H1 (cell line): ENCODE measurements around the gene SEL1L.

Experiments used
- EZH2 ChIP-seq: fragments of 200-600 bp; sonication (generic); IDR thresholded peaks from 2 replicates; pipeline ENCODE4 v1.7.1; 2012; ENCODE audit warnings: low read depth, mild to moderate bottlenecking, moderate library complexity, low read length, inconsistent platforms; ENCODE audit not compliant: severe bottlenecking
- POLR2A ChIP-seq, 2 experiments: IDR thresholded peaks; 1 replicate in 1 of 2; 2 replicates in 1 of 2; pipeline ENCODE4 v1.6.1; 2011; ENCODE audit warnings: low read depth in 2 of 2, low read length in 2 of 2, mild to moderate bottlenecking in 2 of 2; ENCODE audit errors: control extremely low read depth in 1 of 2
- POLR2AphosphoS5 ChIP-seq: IDR thresholded peaks from 2 replicates; pipeline ENCODE4 v1.6.1; 2011; ENCODE audit warnings: low read depth, low read length
- RNF2 ChIP-seq: fragments of 200-900, 300-1000 bp; sonication (generic); IDR thresholded peaks from 2 replicates; pipeline ENCODE4 v1.7.1; 2016; ENCODE audit warnings: borderline replicate concordance, low read depth, mild to moderate bottlenecking, antibody characterized with exemption, low read length; ENCODE audit not compliant: poor library complexity, severe bottlenecking; ENCODE audit errors: missing control alignments
- SAP30 ChIP-seq: fragments of 300-600 bp; sonication (generic); IDR thresholded peaks from 2 replicates; pipeline ENCODE4 v1.7.1; 2012; ENCODE audit warnings: low read length, moderate library complexity, mild to moderate bottlenecking, inconsistent platforms; ENCODE audit not compliant: insufficient read depth, insufficient replicate concordance
- TBP ChIP-seq: IDR thresholded peaks from 2 replicates; pipeline ENCODE4 v1.6.1; 2011; ENCODE audit warnings: low read depth, low read length, improper control_type of control experiment
- YY1 ChIP-seq: IDR thresholded peaks from 2 replicates; pipeline ENCODE4 v1.6.1; 2011; ENCODE audit warnings: low read depth, mild to moderate bottlenecking, low read length
- TF ChIP-seq, protein P1 (sequence below), 3 experiments: IDR thresholded peaks; 1 replicate in 2 of 3; 2 replicates in 1 of 3; pipeline versions ENCODE4 v1.5.1 to v1.6.1; 2011; ENCODE audit warnings: low read length in 3 of 3, mild to moderate bottlenecking in 3 of 3, inconsistent platforms in 2 of 3, low read depth in 1 of 3, moderate library complexity in 1 of 3; ENCODE audit not compliant: insufficient read depth in 1 of 3; ENCODE audit errors: control extremely low read depth in 1 of 3
- TF ChIP-seq, protein P2 (sequence below): IDR thresholded peaks from 2 replicates; pipeline ENCODE4 v1.6.1; 2011; ENCODE audit warnings: low read depth, mild to moderate bottlenecking, low read length; ENCODE audit not compliant: insufficient read depth
- TF ChIP-seq, protein P3 (sequence below): IDR thresholded peaks from 2 replicates; pipeline ENCODE4 v1.6.1; 2012; ENCODE audit warnings: inconsistent platforms

DNA sequence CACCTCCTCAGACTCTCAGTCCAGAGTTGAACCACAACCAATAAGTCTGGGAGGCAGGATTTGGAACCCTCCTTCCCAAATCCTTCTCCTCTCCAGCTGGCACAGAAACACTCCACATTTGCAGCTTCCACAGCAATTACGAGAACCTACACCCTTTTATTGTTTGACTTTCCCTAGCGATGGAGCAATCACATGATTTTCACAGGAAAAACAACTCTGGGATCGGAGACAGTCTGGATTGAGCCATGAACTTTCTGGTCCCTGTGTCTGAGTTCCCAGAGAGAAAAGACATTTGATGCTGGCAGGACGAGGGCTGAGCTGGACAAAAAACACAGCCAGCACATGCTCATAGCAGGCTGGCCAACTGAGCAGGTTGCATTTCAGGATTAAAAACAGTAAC, 84.5 kb downstream of the SEL1L start:
- TF ChIP-seq RNF2 (no peak), TBP (no peak), POLR2A (IDR thresholded peaks at IDR 0.05; ENCODE audit: control extremely low read depth in 1 of 2, low read depth in 2 of 2, low read length in 2 of 2) (no peak), POLR2AphosphoS5 (no peak), YY1 (no peak), EZH2 (no peak), SAP30 (no peak)
- TF ChIP-seq, protein P1, sequence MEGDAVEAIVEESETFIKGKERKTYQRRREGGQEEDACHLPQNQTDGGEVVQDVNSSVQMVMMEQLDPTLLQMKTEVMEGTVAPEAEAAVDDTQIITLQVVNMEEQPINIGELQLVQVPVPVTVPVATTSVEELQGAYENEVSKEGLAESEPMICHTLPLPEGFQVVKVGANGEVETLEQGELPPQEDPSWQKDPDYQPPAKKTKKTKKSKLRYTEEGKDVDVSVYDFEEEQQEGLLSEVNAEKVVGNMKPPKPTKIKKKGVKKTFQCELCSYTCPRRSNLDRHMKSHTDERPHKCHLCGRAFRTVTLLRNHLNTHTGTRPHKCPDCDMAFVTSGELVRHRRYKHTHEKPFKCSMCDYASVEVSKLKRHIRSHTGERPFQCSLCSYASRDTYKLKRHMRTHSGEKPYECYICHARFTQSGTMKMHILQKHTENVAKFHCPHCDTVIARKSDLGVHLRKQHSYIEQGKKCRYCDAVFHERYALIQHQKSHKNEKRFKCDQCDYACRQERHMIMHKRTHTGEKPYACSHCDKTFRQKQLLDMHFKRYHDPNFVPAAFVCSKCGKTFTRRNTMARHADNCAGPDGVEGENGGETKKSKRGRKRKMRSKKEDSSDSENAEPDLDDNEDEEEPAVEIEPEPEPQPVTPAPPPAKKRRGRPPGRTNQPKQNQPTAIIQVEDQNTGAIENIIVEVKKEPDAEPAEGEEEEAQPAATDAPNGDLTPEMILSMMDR (IDR thresholded peaks at IDR 0.05; ENCODE audit: control extremely low read depth in 1 of 3, insufficient read depth in 1 of 3, low read depth in 1 of 3, low read length in 3 of 3) = no peak
- TF ChIP-seq, protein P2, sequence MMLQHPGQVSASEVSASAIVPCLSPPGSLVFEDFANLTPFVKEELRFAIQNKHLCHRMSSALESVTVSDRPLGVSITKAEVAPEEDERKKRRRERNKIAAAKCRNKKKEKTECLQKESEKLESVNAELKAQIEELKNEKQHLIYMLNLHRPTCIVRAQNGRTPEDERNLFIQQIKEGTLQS = no peak
- TF ChIP-seq, protein P3, sequence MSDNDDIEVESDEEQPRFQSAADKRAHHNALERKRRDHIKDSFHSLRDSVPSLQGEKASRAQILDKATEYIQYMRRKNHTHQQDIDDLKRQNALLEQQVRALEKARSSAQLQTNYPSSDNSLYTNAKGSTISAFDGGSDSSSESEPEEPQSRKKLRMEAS = no peak
